ENCODE measurements around the gene DTX1.
A peak's percentile ranks its signal among the peaks of the same experiment; 100 is the strongest.

Gene DTX1

DNA sequence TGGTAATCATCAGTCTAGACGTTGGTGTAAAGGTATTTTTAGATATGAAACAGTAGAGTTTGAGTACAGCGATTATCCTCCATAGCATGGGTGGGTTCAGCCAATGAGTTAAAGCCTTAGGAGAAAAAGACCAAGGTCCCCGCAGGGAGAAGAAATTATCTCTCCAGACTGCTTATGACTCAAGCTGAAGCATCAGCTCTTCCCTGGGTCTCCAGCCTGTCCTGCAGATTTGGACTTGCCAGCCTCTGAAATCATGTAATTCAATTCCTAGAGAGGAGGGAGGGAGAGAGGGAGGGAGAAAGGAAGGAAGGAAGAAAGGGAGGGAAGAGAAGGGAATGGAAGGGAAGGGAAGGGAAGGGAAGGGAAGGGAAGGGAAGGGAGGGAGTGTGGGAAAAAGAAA lies 12.0 kb upstream of the DTX1 start:
- TF ChIP-seq GATA3 (IDR thresholded peaks at IDR 0.05; ENCODE audit: low read depth, low read length) (no peak), GATA2 (IDR thresholded peaks at IDR 0.05; ENCODE audit: low read depth, low read length) (no peak)

DNA sequence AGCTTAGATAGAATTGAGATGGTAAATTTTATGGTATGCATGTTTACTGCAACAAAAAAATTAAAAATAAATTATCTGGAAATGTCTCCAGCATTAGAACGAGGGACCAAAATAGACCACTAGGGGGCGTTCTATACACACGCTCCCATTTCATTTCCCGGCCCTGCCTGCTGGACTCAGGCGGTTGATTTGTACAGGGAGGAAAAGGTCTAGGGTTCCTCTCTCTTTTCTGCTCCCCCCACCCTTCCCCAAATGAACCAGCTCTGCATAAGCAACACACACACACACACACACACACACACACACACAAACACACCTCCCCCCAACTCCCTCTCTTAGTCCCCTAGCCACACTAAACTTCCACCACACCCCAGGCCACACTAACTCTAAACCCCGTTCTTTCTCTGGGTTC lies 7.8 kb upstream of the DTX1 start:
- TF ChIP-seq GATA3 (IDR thresholded peaks at IDR 0.05; ENCODE audit: low read depth, low read length) (no peak), GATA2 (IDR thresholded peaks at IDR 0.05; ENCODE audit: low read depth, low read length) (no peak)

DNA sequence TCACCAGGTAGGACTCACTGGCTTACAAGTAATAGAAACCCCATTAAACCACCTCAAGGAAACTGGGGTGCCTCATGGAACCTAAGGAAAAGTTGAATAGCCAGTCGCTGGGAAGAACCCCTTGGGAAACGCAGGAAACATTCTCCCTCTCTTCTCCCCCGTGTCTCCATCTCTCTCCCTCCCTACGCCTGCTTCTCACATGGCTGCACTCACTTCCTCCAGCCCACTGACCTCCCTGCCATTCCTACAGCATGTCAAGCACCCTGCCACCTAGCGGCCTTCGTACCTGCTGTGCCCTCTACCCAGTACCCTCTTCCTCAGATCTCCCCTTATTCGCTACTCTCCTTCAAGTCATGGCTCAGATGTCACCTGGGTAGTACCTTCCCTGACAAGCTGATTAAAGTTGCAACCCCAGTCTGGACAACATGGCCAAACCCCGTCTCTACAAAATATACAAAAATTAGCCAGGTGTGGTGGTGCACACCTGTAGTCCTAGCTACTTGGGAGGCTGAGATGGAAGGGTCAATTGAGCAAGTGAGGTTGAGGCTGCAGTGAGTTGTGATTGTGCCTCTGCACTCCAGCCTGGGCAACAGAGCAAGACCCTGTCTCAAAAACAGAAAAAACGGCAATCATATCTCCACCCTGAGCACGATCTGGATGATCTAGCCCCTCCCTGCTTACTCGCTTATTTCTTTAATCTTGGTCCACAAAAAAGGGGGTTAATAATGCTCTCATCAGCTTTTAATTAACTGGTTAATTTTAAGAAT lies 6.4 kb upstream of the DTX1 start:
- TF ChIP-seq GATA2 (IDR thresholded peaks at IDR 0.05; ENCODE audit: low read depth, low read length) (no peak), GATA3 (IDR thresholded peaks at IDR 0.05; ENCODE audit: low read depth, low read length) (no peak)

- TF ChIP-seq GATA3 (IDR thresholded peaks at IDR 0.05; ENCODE audit: low read depth, low read length) (no peak), GATA2 (IDR thresholded peaks at IDR 0.05; ENCODE audit: low read depth, low read length) (no peak)
Measured at GRCh38 chr12:113050795-113051194, 5.7 kb upstream of the DTX1 start.

GRCh38 chr12:113051759-113052158 lies 4.8 kb upstream of the DTX1 start:
- TF ChIP-seq GATA3 (IDR thresholded peaks at IDR 0.05; ENCODE audit: low read depth, low read length) (no peak), GATA2 (IDR thresholded peaks at IDR 0.05; ENCODE audit: low read depth, low read length) (no peak)

GRCh38 chr12:113052326-113052725 lies 4.2 kb upstream of the DTX1 start:
- TF ChIP-seq GATA2 (IDR thresholded peaks at IDR 0.05; ENCODE audit: low read depth, low read length) (no peak), GATA3 (IDR thresholded peaks at IDR 0.05; ENCODE audit: low read depth, low read length) (no peak)

GRCh38 chr12:113054948-113055486 lies 1.5 kb upstream of the DTX1 start:
- TF ChIP-seq GATA2 (IDR thresholded peaks at IDR 0.05; ENCODE audit: low read depth, low read length) (no peak), GATA3 (IDR thresholded peaks at IDR 0.05; ENCODE audit: low read depth, low read length) (no peak)

DNA sequence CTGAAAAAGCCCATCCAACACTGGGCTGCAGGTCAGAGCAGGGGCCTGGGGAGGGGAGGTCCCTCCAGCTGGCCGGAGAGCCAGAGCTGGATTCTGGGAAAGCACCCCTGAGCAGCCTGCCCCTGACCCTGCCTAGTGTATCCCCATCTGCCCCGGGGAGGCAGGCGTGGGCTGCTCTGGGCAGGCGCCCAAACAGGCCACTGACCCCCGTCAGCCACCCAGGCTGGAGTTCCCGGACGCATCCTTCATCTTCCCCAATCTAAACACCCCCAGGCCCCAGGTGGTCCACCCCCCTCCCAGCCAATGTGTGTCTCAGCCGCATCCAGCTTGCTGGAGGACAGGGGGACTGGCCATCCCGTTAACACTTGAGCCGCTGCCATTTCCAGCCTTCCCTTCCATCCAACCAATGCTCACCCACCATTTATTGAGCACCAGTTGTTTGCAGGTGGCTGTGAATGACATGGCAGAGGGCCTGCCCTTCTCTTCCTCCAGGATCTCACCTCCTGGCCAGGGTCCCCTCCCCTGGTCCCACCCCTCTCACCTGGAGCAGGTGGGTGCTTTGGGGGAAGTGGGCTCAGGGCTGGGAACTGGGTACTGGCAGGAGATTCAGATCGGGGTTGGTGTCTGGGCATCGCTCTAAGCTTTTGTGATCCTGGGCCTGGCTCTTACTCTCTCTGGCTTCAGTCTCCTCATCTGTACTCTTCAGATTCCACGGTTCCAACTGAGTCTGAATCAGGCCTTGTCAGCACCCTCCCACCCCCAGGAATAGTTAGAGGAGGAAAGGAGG lies 743 bp upstream of the DTX1 start:
- no peak for TF ChIP-seq GATA3 (IDR thresholded peaks at IDR 0.05; ENCODE audit: low read depth, low read length)
- TF ChIP-seq GATA2 (IDR thresholded peaks at IDR 0.05; ENCODE audit: low read depth, low read length): no peak

DNA sequence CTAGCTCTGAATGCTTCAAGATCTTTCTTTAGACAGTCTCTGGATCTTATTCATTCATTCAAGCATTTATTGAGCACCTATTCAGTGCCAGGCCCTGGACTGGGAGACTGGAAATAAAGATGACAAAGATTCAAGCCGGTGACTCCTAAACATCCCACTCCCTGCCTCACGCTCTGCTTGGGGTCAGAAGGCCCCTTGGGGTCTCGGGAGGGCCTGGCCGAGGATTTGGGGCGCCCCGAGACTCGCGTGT lies 224 bp upstream of the DTX1 start:
- TF ChIP-seq GATA3 (IDR thresholded peaks at IDR 0.05; ENCODE audit: low read depth, low read length) (no peak), GATA2 (IDR thresholded peaks at IDR 0.05; ENCODE audit: low read depth, low read length) (no peak)

GRCh38 chr12:113057565-113058485 lies 1.3 kb downstream of the DTX1 start:
- TF ChIP-seq GATA3 (IDR thresholded peaks at IDR 0.05; ENCODE audit: low read depth, low read length): no peak
- TF ChIP-seq GATA2 (IDR thresholded peaks at IDR 0.05; ENCODE audit: low read depth, low read length): no peak

- no peak for TF ChIP-seq GATA2 (IDR thresholded peaks at IDR 0.05; ENCODE audit: low read depth, low read length)
- no peak for TF ChIP-seq GATA3 (IDR thresholded peaks at IDR 0.05; ENCODE audit: low read depth, low read length)
Measured at GRCh38 chr12:113058553-113058952, 2.0 kb downstream of the DTX1 start.

DNA sequence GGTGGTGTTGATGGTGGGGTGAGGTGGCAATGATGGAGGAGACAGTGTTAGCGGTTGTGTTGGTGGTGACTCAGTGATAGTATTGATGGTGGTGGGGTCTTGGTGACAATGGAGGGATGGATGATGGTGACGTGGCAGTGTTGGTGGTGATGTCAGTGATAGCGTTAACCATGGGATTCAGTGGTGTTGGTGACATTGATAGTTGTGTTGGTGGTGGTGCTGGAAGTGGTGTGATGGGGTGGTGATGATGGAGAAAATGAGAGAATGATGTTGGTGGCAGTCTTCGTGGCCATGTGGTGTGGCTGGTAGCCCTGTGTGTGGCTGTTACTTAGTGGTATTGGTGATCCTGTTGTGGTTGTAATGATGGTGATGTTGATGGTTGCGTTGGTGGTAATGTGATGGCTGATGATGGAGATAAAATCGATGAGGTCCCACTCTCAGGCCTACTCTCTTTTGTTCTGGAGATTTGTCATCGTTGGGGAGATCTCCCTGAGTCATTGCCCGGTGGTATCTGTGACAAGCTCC lies 2.6 kb downstream of the DTX1 start:
- 0 out of 2 replicates have a peak, but pooled peaks have one; percentile 6 for TF ChIP-seq GATA2 (IDR thresholded peaks at IDR 0.05; ENCODE audit: low read depth, low read length)
- no peak for TF ChIP-seq GATA3 (IDR thresholded peaks at IDR 0.05; ENCODE audit: low read depth, low read length)

GRCh38 chr12:113060336-113060960 lies 3.9 kb downstream of the DTX1 start:
- TF ChIP-seq GATA3 (IDR thresholded peaks at IDR 0.05; ENCODE audit: low read depth, low read length) (no peak), GATA2 (IDR thresholded peaks at IDR 0.05; ENCODE audit: low read depth, low read length) (no peak)

Data from SH-SY5Y (cell line).